Kidney tubule cell (primary cell): ENCODE measurements around the gene SLC35F1.

Experiments used
- DNase-seq: peaks from one replicate; pipeline ENCODE4 v3.0.0-alpha.2; 2018; ENCODE audit warnings: low spot score

Gene SLC35F1

GRCh38 chr6:118123503-118124037 lies 216.5 kb downstream of the SLC35F1 start:
- DNase-seq: no peak

GRCh38 chr6:118124851-118125250 lies 217.8 kb downstream of the SLC35F1 start:
- DNase-seq: no peak

- no peak for DNase-seq
Observed at GRCh38 chr6:118128755-118129154, 221.7 kb downstream of the SLC35F1 start.

GRCh38 chr6:118134206-118134605 lies 227.1 kb downstream of the SLC35F1 start:
- DNase-seq: no peak

GRCh38 chr6:118134736-118135135 lies 227.7 kb downstream of the SLC35F1 start:
- no peak for DNase-seq

- DNase-seq: no peak
Observed at GRCh38 chr6:118135371-118135770, 228.3 kb downstream of the SLC35F1 start.

- no peak for DNase-seq
Observed at GRCh38 chr6:118141211-118141610, 234.1 kb downstream of the SLC35F1 start.

GRCh38 chr6:118146584-118146983 lies 239.5 kb downstream of the SLC35F1 start:
- peak; percentile 10 for DNase-seq

GRCh38 chr6:118147511-118147910 lies 240.4 kb downstream of the SLC35F1 start:
- DNase-seq: no peak

GRCh38 chr6:118148561-118148960 lies 241.5 kb downstream of the SLC35F1 start:
- DNase-seq: no peak

- no peak for DNase-seq
Observed at GRCh38 chr6:118152524-118152923, 245.5 kb downstream of the SLC35F1 start.

- DNase-seq: no peak
Observed at GRCh38 chr6:118161343-118161742, 254.3 kb downstream of the SLC35F1 start.

GRCh38 chr6:118163542-118163941 lies 256.5 kb downstream of the SLC35F1 start:
- DNase-seq: no peak

- no peak for DNase-seq
Observed at GRCh38 chr6:118165500-118165899, 258.4 kb downstream of the SLC35F1 start.

GRCh38 chr6:118168421-118168820 lies 261.4 kb downstream of the SLC35F1 start:
- no peak for DNase-seq

GRCh38 chr6:118171852-118172251 lies 264.8 kb downstream of the SLC35F1 start:
- DNase-seq: no peak

GRCh38 chr6:118174071-118174470 lies 267.0 kb downstream of the SLC35F1 start:
- DNase-seq: no peak

- no peak for DNase-seq
Observed at GRCh38 chr6:118177720-118178119, 270.7 kb downstream of the SLC35F1 start.

GRCh38 chr6:118179048-118179447 lies 272.0 kb downstream of the SLC35F1 start:
- DNase-seq: no peak

- DNase-seq: peak; percentile 6
Observed at GRCh38 chr6:118186672-118187567, 279.9 kb downstream of the SLC35F1 start.

GRCh38 chr6:118187568-118188164 lies 280.6 kb downstream of the SLC35F1 start:
- DNase-seq: no peak

GRCh38 chr6:118188561-118188960 lies 281.5 kb downstream of the SLC35F1 start:
- no peak for DNase-seq

GRCh38 chr6:118197539-118197938 lies 290.5 kb downstream of the SLC35F1 start:
- DNase-seq: no peak
